PC-3 (cell line): Measurements from ENCODE around the gene DCAF4.

Experiments
- CTCF ChIP-seq: fragments of 300-600 bp; sonication (generic); conservative IDR thresholded peaks from 2 replicates; pipeline ENCODE4 v1.5.1; 2017; ENCODE audit warnings: antibody characterized with exemption, low read depth, mild to moderate bottlenecking, low read length
- EZH2phosphoT487 ChIP-seq: fragments of 300-600 bp; sonication (generic); IDR thresholded peaks from 2 replicates; pipeline ENCODE4 v1.6.1; 2018; ENCODE audit warnings: mild to moderate bottlenecking, antibody characterized with exemption, low read length, borderline replicate concordance

GRCh38 chr14:72920008-72920407 is 6.3 kb upstream of the DCAF4 start:
- no peak for TF ChIP-seq EZH2phosphoT487
- peak; percentile 54 for TF ChIP-seq CTCF
